ENCODE measurements around the gene CHST3.

The CHST3 gene

GRCh38 chr10:72050873-72051272 lies 86.7 kb downstream of the CHST3 start:
- Histone ChIP-seq H3K27me3 (no peaks in the 10 kb centered on the region), H3K4me3 (ENCODE audit: low read depth, low read length) (no peak overlapping the region), H3K4me1 (0 out of 2 replicates have a peak, but pooled peaks cover 3% of the 10 kb centered on the region), H3K36me3 (no peaks in the 10 kb centered on the region), H3K9me3 (no peaks in the 10 kb centered on the region)
- no peak for DNase-seq
- no peak for TF ChIP-seq CTCF (IDR thresholded peaks at IDR 0.05; ENCODE audit: low read depth, low read length)

GRCh38 chr10:72053690-72054089 lies 89.5 kb downstream of the CHST3 start:
- no peaks in the 10 kb centered on the region for H3K4me1 ChIP-seq
- DNase-seq = no peak

GRCh38 chr10:72056113-72056512 lies 91.9 kb downstream of the CHST3 start:
- Histone ChIP-seq H3K36me3 (no peaks in the 10 kb centered on the region), H3K27me3 (no peaks in the 10 kb centered on the region), H3K4me1 (no peaks in the 10 kb centered on the region), H3K4me3 (ENCODE audit: low read depth, low read length) (no peak overlapping the region), H3K9me3 (no peaks in the 10 kb centered on the region)
- no peak for TF ChIP-seq CTCF (IDR thresholded peaks at IDR 0.05; ENCODE audit: low read depth, low read length)
- no peak for DNase-seq

More at GRCh38 chr10:72053690-72054089, 89.5 kb downstream of the CHST3 start:
- H3K4me3 ChIP-seq (ENCODE audit: low read depth, low read length) = no peak overlapping the region
- no peaks in the 10 kb centered on the region for H3K36me3 ChIP-seq
- no peak for TF ChIP-seq CTCF (IDR thresholded peaks at IDR 0.05; ENCODE audit: low read depth, low read length)
- no peaks in the 10 kb centered on the region for H3K27me3 ChIP-seq
- no peaks in the 10 kb centered on the region for H3K9me3 ChIP-seq

GRCh38 chr10:72056932-72057751 lies 92.9 kb downstream of the CHST3 start:
- Histone ChIP-seq H3K9me3 (no peaks in the 10 kb centered on the region), H3K4me1 (no peaks in the 10 kb centered on the region), H3K36me3 (no peaks in the 10 kb centered on the region), H3K4me3 (ENCODE audit: low read depth, low read length) (no peak overlapping the region), H3K27me3 (no peaks in the 10 kb centered on the region)
- DNase-seq = no peak
- no peak for TF ChIP-seq CTCF (IDR thresholded peaks at IDR 0.05; ENCODE audit: low read depth, low read length)

GRCh38 chr10:72058347-72058898 lies 94.2 kb downstream of the CHST3 start:
- DNase-seq = no peak
- Histone ChIP-seq H3K4me3 (ENCODE audit: low read depth, low read length) (no peak overlapping the region), H3K27me3 (no peaks in the 10 kb centered on the region), H3K4me1 (no peaks in the 10 kb centered on the region), H3K9me3 (no peaks in the 10 kb centered on the region), H3K36me3 (no peaks in the 10 kb centered on the region)
- TF ChIP-seq CTCF (IDR thresholded peaks at IDR 0.05; ENCODE audit: low read depth, low read length) = no peak
